GM23338 (cell line): ENCODE measurements around the gene DNAJA2. TPM values are rescaled to one million over a fixed set of nuclear protein-coding genes. Genes with fewer than 3 reads are reported as not detected.

ENCODE experiments used
- ATAC-seq: fragments of 200-7000 bp; cut with Tn5 transposase; 3 replicates; pipeline ENCODE4 v1.9.1; 2020
- DNase-seq: peaks from one replicate; pipeline ENCODE4 v3.0.0-alpha.2; 2015; ENCODE audit warnings: low spot score
- H2AFZ ChIP-seq: fragments of 200-600 bp; sonication (generic); 2 replicates; pipeline ENCODE4 v1.8.0; 2016; ENCODE audit warnings: antibody characterized with exemption, mild to moderate bottlenecking, moderate library complexity
- H3F3A ChIP-seq: fragments of 200-600 bp; sonication (generic); replicated peaks from 2 replicates; pipeline ENCODE4 v1.8.0; 2017; ENCODE audit warnings: antibody characterized with exemption, mixed run types, low read depth
- H3K27ac ChIP-seq: fragments of 200-600 bp; sonication (generic); 2 replicates; pipeline ENCODE4 v1.6.1; 2016; ENCODE audit warnings: low read depth
- H3K27me3 ChIP-seq: fragments of 200-600 bp; sonication (generic); 2 replicates; pipeline ENCODE4 v1.8.0; 2016; ENCODE audit warnings: mild to moderate bottlenecking, mixed run types, moderate library complexity; ENCODE audit not compliant: insufficient read depth
- H3K36me3 ChIP-seq: fragments of 200-600 bp; sonication (generic); 2 replicates; pipeline ENCODE4 v1.8.0; 2016; ENCODE audit warnings: mild to moderate bottlenecking; ENCODE audit not compliant: insufficient read depth
- H3K4me1 ChIP-seq: fragments of 200-600 bp; sonication (generic); 2 replicates; pipeline ENCODE4 v1.8.0; 2016; ENCODE audit warnings: mild to moderate bottlenecking, moderate library complexity; ENCODE audit not compliant: insufficient read depth
- H3K4me2 ChIP-seq: fragments of 200-600 bp; sonication (generic); 2 replicates; pipeline ENCODE4 v1.7.1; 2017; ENCODE audit warnings: mixed run types
- H3K4me3 ChIP-seq: fragments of 200-600 bp; sonication (generic); 2 replicates; pipeline ENCODE4 v1.6.1; 2016; ENCODE audit warnings: mixed run types
- H3K79me2 ChIP-seq: fragments of 200-600 bp; sonication (generic); replicated peaks from 2 replicates; pipeline ENCODE4 v1.8.0; 2017; ENCODE audit warnings: mild to moderate bottlenecking; ENCODE audit not compliant: insufficient read depth
- H3K9me2 ChIP-seq: fragments of 200-600 bp; sonication (generic); 2 replicates; pipeline ENCODE4 v1.8.0; 2017; ENCODE audit not compliant: insufficient read depth
- H4K20me1 ChIP-seq: fragments of 200-600 bp; sonication (generic); replicated peaks from 2 replicates; pipeline ENCODE4 v1.8.0; 2017; ENCODE audit warnings: mild to moderate bottlenecking; ENCODE audit not compliant: insufficient read depth
- H3K27ac Mint-ChIP-seq: 2 replicates; pipeline ENCODE4 v1.8.0; 2020; ENCODE audit warnings: inconsistent platforms, mild to moderate bottlenecking, moderate library complexity, mixed read lengths
- H3K27me3 Mint-ChIP-seq: 3 replicates; pipeline ENCODE4 v1.8.0; 2022; ENCODE audit warnings: low read depth, mild to moderate bottlenecking, moderate library complexity, mixed read lengths, inconsistent platforms; ENCODE audit not compliant: insufficient read depth, poor library complexity
- H3K36me3 Mint-ChIP-seq: 3 replicates; pipeline ENCODE4 v1.8.0; 2021; ENCODE audit warnings: low read depth, mild to moderate bottlenecking, inconsistent platforms, moderate library complexity, mixed read lengths
- H3K4me1 Mint-ChIP-seq: 3 replicates; pipeline ENCODE4 v1.8.0; 2020; ENCODE audit warnings: mild to moderate bottlenecking, inconsistent platforms, mixed read lengths
- H3K4me3 Mint-ChIP-seq: 3 replicates; pipeline ENCODE4 v1.8.0; 2021; ENCODE audit warnings: moderate library complexity, mild to moderate bottlenecking, inconsistent platforms, mixed read lengths
- H3K9me3 Mint-ChIP-seq: 3 replicates; pipeline ENCODE4 v1.8.0; 2020; ENCODE audit warnings: moderate library complexity, mild to moderate bottlenecking, inconsistent platforms, mixed read lengths
- CREB1 ChIP-seq: fragments of 250-450 bp; sonication (Bioruptor Pico); IDR thresholded peaks from 2 replicates; pipeline ENCODE4 v1.5.0; 2020; ENCODE audit warnings: low read depth, mild to moderate bottlenecking, moderate library complexity
- EZH2 ChIP-seq: fragments of 200-600 bp; sonication (generic); IDR thresholded peaks from one replicate; pipeline ENCODE4 v1.8.0; 2017; ENCODE audit warnings: antibody characterized with exemption, mild to moderate bottlenecking, low read depth; ENCODE audit not compliant: unreplicated experiment
- EZH2phosphoT487 ChIP-seq: fragments of 200-600 bp; sonication (generic); IDR thresholded peaks from one replicate; pipeline ENCODE4 v1.8.1; 2018; ENCODE audit warnings: antibody characterized with exemption; ENCODE audit not compliant: unreplicated experiment
- JUNB ChIP-seq: IDR thresholded peaks from one replicate; pipeline ENCODE4 v1.6.1; 2016; ENCODE audit warnings: antibody characterized with exemption; ENCODE audit not compliant: unreplicated experiment
- NANOG ChIP-seq: IDR thresholded peaks from 2 replicates; pipeline ENCODE4 v1.6.1; 2016; ENCODE audit warnings: antibody characterized with exemption, borderline replicate concordance
- POLR2AphosphoS5 ChIP-seq: IDR thresholded peaks from 2 replicates; pipeline ENCODE4 v1.6.1; 2016; ENCODE audit warnings: antibody characterized with exemption, low read depth
- STAT1 ChIP-seq: IDR thresholded peaks from one replicate; pipeline ENCODE4 v1.6.1; 2016; ENCODE audit warnings: antibody characterized with exemption; ENCODE audit not compliant: unreplicated experiment
- ZNF114 ChIP-seq: fragments of 250-450 bp; sonication (Bioruptor Pico); IDR thresholded peaks from 2 replicates; pipeline ENCODE4 v1.5.0; 2020; ENCODE audit warnings: mild to moderate bottlenecking, moderate library complexity
- ZNF331 ChIP-seq: fragments of 250-450 bp; sonication (Bioruptor Pico); IDR thresholded peaks from 2 replicates; pipeline ENCODE4 v1.5.0; 2020; ENCODE audit warnings: low read depth, mild to moderate bottlenecking, moderate library complexity
- polyA plus RNA-seq: library from polyadenylated mRNA; unstranded; fragments of >200 nt; fragmentation: Nextera tagmentation; extraction: Ambion mirVana; gene quantifications from 2 replicates; pipeline ENCODE4 v1.2.1, GENCODE V29; 2016
- total RNA-seq: library from RNA; depleted of rRNA; stranded (reverse); fragments of >200 nt; shearing (Covaris generic); gene quantifications from 2 replicates; pipeline ENCODE4 v1.2.3, GENCODE V29; 2014
- TF ChIP-seq, protein P1 (sequence below), 2 experiments: fragments of 200-600 bp in 1 of 2; sonication (generic) in 1 of 2; conservative IDR thresholded peaks; 2 replicates each; pipeline versions ENCODE4 v1.5.1 to v1.6.1; 2016 to 2017; ENCODE audit warnings: antibody characterized with exemption in 2 of 2, low read depth in 2 of 2, mild to moderate bottlenecking in 2 of 2, moderate library complexity in 1 of 2
- TF ChIP-seq, protein P2 (sequence below): IDR thresholded peaks from 2 replicates; pipeline ENCODE4 v1.6.1; 2016; ENCODE audit warnings: antibody characterized with exemption
- TF ChIP-seq, protein P3 (sequence below): fragments of 250-450 bp; sonication (Bioruptor Pico); IDR thresholded peaks from 2 replicates; pipeline ENCODE4 v1.5.0; 2020; ENCODE audit warnings: mild to moderate bottlenecking, moderate library complexity
- TF ChIP-seq, protein P4 (sequence below): IDR thresholded peaks from one replicate; pipeline ENCODE4 v1.6.1; 2018; ENCODE audit warnings: antibody characterized with exemption; ENCODE audit not compliant: unreplicated experiment

Gene DNAJA2
- total and polyA plus RNA-seq, 2 experiments from 2014 or later, result 94.5 to 101 TPM

DNA sequence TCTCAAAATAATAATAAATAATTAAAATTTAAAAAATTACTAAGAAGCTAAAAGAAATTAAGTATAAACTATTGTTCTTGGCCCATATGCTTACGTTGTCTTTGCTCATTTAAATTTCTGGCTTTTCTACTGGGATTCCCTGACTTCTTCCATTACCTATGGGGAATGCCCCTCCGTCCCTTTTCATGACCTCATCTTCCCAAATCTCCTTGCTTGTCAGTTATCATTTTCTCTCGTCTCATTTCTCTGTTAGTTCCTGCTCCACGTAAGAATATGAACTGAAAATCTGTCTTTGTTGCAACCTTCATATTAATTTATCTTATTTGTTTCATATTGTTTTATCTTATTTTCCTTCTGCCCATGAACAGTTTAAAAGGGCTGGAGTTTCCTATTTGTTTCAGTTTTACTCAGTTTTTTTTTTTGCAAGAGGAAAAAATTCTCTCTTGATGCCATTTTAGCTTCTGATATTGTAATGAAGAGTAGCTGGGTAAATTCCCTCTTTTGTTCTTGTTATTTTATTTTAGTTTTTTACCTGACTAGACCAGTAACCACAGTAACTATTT, 2.5 kb upstream of the DNAJA2 start:
- Histone ChIP-seq H3K9me2 (no peaks in the 10 kb centered on the region), H3K4me1 (peaks cover 19% of the 10 kb centered on the region; the same call in 1 of the 2 replicates), H2AFZ (peak overlapping the region; percentile 44; the same call in 1 of the 2 replicates), H3K4me3 (no peak overlapping the region), H3K4me2 (0 out of 2 replicates have a peak overlapping the region, but pooled peaks have one; percentile 7), H3K36me3 (peaks cover 7% of the 10 kb centered on the region; the same call in 1 of the 2 replicates), H3K79me2 (peaks cover 21% of the 10 kb centered on the region), H3K27me3 (no peaks in the 10 kb centered on the region), H3K27ac (no peak overlapping the region), H4K20me1 (0 out of 2 replicates have a peak, but pooled peaks cover 4% of the 10 kb centered on the region), H3F3A (0 out of 2 replicates have a peak, but pooled peaks cover 3% of the 10 kb centered on the region)
- no peak for ATAC-seq
- H3K4me1 Mint-ChIP-seq, result peaks cover 30% of the 10 kb centered on the region
- TF ChIP-seq EZH2, result no peak
- TF ChIP-seq, protein P1, sequence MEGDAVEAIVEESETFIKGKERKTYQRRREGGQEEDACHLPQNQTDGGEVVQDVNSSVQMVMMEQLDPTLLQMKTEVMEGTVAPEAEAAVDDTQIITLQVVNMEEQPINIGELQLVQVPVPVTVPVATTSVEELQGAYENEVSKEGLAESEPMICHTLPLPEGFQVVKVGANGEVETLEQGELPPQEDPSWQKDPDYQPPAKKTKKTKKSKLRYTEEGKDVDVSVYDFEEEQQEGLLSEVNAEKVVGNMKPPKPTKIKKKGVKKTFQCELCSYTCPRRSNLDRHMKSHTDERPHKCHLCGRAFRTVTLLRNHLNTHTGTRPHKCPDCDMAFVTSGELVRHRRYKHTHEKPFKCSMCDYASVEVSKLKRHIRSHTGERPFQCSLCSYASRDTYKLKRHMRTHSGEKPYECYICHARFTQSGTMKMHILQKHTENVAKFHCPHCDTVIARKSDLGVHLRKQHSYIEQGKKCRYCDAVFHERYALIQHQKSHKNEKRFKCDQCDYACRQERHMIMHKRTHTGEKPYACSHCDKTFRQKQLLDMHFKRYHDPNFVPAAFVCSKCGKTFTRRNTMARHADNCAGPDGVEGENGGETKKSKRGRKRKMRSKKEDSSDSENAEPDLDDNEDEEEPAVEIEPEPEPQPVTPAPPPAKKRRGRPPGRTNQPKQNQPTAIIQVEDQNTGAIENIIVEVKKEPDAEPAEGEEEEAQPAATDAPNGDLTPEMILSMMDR (conservative IDR thresholded peaks at IDR 0.05; ENCODE audit: low read depth in 2 of 2), result no peak
- no peak for TF ChIP-seq ZNF114 (CRISPR knock-in tag)
- no peak for TF ChIP-seq POLR2AphosphoS5
- TF ChIP-seq, protein P2, sequence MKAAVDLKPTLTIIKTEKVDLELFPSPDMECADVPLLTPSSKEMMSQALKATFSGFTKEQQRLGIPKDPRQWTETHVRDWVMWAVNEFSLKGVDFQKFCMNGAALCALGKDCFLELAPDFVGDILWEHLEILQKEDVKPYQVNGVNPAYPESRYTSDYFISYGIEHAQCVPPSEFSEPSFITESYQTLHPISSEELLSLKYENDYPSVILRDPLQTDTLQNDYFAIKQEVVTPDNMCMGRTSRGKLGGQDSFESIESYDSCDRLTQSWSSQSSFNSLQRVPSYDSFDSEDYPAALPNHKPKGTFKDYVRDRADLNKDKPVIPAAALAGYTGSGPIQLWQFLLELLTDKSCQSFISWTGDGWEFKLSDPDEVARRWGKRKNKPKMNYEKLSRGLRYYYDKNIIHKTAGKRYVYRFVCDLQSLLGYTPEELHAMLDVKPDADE, result no peak
- no peak for TF ChIP-seq STAT1
- TF ChIP-seq JUNB, result no peak
- no peak for TF ChIP-seq EZH2phosphoT487
- no peak for TF ChIP-seq NANOG
- TF ChIP-seq CREB1 (CRISPR knock-in tag), result no peak
- TF ChIP-seq, protein P3, sequence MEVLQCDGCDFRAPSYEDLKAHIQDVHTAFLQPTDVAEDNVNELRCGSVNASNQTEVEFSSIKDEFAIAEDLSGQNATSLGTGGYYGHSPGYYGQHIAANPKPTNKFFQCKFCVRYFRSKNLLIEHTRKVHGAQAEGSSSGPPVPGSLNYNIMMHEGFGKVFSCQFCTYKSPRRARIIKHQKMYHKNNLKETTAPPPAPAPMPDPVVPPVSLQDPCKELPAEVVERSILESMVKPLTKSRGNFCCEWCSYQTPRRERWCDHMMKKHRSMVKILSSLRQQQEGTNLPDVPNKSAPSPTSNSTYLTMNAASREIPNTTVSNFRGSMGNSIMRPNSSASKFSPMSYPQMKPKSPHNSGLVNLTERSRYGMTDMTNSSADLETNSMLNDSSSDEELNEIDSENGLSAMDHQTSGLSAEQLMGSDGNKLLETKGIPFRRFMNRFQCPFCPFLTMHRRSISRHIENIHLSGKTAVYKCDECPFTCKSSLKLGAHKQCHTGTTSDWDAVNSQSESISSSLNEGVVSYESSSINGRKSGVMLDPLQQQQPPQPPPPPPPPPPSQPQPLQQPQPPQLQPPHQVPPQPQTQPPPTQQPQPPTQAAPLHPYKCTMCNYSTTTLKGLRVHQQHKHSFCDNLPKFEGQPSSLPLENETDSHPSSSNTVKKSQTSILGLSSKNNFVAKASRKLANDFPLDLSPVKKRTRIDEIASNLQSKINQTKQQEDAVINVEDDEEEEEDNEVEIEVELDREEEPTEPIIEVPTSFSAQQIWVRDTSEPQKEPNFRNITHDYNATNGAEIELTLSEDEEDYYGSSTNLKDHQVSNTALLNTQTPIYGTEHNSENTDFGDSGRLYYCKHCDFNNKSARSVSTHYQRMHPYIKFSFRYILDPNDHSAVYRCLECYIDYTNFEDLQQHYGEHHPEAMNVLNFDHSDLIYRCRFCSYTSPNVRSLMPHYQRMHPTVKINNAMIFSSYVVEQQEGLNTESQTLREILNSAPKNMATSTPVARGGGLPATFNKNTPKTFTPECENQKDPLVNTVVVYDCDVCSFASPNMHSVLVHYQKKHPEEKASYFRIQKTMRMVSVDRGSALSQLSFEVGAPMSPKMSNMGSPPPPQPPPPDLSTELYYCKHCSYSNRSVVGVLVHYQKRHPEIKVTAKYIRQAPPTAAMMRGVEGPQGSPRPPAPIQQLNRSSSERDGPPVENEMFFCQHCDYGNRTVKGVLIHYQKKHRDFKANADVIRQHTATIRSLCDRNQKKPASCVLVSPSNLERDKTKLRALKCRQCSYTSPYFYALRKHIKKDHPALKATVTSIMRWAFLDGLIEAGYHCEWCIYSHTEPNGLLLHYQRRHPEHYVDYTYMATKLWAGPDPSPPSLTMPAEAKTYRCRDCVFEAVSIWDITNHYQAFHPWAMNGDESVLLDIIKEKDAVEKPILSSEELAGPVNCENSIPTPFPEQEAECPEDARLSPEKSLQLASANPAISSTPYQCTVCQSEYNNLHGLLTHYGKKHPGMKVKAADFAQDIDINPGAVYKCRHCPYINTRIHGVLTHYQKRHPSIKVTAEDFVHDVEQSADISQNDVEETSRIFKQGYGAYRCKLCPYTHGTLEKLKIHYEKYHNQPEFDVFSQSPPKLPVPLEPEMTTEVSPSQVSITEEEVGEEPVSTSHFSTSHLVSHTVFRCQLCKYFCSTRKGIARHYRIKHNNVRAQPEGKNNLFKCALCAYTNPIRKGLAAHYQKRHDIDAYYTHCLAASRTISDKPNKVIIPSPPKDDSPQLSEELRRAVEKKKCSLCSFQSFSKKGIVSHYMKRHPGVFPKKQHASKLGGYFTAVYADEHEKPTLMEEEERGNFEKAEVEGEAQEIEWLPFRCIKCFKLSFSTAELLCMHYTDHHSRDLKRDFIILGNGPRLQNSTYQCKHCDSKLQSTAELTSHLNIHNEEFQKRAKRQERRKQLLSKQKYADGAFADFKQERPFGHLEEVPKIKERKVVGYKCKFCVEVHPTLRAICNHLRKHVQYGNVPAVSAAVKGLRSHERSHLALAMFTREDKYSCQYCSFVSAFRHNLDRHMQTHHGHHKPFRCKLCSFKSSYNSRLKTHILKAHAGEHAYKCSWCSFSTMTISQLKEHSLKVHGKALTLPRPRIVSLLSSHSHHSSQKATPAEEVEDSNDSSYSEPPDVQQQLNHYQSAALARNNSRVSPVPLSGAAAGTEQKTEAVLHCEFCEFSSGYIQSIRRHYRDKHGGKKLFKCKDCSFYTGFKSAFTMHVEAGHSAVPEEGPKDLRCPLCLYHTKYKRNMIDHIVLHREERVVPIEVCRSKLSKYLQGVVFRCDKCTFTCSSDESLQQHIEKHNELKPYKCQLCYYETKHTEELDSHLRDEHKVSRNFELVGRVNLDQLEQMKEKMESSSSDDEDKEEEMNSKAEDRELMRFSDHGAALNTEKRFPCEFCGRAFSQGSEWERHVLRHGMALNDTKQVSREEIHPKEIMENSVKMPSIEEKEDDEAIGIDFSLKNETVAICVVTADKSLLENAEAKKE (CRISPR knock-in tag), result no peak
- TF ChIP-seq ZNF331 (CRISPR knock-in tag), result no peak
- TF ChIP-seq, protein P4, sequence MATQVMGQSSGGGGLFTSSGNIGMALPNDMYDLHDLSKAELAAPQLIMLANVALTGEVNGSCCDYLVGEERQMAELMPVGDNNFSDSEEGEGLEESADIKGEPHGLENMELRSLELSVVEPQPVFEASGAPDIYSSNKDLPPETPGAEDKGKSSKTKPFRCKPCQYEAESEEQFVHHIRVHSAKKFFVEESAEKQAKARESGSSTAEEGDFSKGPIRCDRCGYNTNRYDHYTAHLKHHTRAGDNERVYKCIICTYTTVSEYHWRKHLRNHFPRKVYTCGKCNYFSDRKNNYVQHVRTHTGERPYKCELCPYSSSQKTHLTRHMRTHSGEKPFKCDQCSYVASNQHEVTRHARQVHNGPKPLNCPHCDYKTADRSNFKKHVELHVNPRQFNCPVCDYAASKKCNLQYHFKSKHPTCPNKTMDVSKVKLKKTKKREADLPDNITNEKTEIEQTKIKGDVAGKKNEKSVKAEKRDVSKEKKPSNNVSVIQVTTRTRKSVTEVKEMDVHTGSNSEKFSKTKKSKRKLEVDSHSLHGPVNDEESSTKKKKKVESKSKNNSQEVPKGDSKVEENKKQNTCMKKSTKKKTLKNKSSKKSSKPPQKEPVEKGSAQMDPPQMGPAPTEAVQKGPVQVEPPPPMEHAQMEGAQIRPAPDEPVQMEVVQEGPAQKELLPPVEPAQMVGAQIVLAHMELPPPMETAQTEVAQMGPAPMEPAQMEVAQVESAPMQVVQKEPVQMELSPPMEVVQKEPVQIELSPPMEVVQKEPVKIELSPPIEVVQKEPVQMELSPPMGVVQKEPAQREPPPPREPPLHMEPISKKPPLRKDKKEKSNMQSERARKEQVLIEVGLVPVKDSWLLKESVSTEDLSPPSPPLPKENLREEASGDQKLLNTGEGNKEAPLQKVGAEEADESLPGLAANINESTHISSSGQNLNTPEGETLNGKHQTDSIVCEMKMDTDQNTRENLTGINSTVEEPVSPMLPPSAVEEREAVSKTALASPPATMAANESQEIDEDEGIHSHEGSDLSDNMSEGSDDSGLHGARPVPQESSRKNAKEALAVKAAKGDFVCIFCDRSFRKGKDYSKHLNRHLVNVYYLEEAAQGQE, result no peak
- peaks cover 11% of the 10 kb centered on the region for H3K27me3 Mint-ChIP-seq
- DNase-seq, result no peak
- peaks cover 16% of the 10 kb centered on the region for H3K36me3 Mint-ChIP-seq
- no peaks in the 10 kb centered on the region for H3K9me3 Mint-ChIP-seq
- no peak overlapping the region; the same call in 2 of the 3 replicates for H3K4me3 Mint-ChIP-seq
- H3K27ac Mint-ChIP-seq, result peak overlapping the region; percentile 35
